Keratinocyte (primary cell): ENCODE measurements around the gene BRCA1.

Experiments used
- EZH2 ChIP-seq: IDR thresholded peaks from one replicate; pipeline ENCODE4 v1.6.1; 2012; ENCODE audit warnings: inconsistent platforms, mild to moderate bottlenecking, low read length, moderate library complexity
- TF ChIP-seq, protein P1 (sequence below), 3 experiments: IDR thresholded peaks in 1 of 3; conservative IDR thresholded peaks in 1 of 3; optimal IDR thresholded peaks in 1 of 3; 2 replicates in 2 of 3; 3 replicates in 1 of 3; pipeline versions ENCODE3 to v1.5.1; 2011; ENCODE audit warnings: low read length in 3 of 3, mild to moderate bottlenecking in 3 of 3, moderate library complexity in 2 of 3, control low read depth in 1 of 3, inconsistent platforms in 1 of 3; ENCODE audit not compliant: insufficient read depth in 2 of 3; ENCODE audit errors: extremely low read depth in 1 of 3

DNA sequence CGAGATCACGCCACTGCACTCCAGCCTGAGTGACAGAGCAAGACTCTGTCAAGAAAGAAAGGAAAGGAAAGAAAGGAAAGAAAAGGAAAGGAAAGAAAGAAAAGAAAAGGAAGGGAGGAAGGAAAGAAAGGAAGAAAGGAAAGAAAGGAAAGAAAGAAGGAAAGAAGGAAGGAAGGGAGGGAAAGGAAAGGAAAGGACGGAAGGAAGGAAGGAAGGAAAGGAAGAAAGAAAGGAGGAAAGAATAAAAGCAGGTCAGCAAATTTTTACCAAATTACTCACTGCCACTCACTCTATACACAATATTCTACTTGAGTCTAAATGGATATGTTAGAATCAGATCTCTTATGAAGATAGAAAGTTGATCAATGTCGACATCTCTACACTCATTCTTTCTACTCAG is 50.3 kb downstream of the BRCA1 start:
- TF ChIP-seq, protein P1, sequence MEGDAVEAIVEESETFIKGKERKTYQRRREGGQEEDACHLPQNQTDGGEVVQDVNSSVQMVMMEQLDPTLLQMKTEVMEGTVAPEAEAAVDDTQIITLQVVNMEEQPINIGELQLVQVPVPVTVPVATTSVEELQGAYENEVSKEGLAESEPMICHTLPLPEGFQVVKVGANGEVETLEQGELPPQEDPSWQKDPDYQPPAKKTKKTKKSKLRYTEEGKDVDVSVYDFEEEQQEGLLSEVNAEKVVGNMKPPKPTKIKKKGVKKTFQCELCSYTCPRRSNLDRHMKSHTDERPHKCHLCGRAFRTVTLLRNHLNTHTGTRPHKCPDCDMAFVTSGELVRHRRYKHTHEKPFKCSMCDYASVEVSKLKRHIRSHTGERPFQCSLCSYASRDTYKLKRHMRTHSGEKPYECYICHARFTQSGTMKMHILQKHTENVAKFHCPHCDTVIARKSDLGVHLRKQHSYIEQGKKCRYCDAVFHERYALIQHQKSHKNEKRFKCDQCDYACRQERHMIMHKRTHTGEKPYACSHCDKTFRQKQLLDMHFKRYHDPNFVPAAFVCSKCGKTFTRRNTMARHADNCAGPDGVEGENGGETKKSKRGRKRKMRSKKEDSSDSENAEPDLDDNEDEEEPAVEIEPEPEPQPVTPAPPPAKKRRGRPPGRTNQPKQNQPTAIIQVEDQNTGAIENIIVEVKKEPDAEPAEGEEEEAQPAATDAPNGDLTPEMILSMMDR (optimal IDR thresholded peaks at IDR 0.05 in 1 of 3, IDR thresholded peaks at IDR 0.05 in 1 of 3, conservative IDR thresholded peaks at IDR 0.05 in 1 of 3; ENCODE audit: extremely low read depth in 1 of 3, insufficient read depth in 2 of 3, low read length in 3 of 3): no peak
- TF ChIP-seq EZH2: no peak
